Dermis microvascular lymphatic vessel endothelial cell (primary cell): ENCODE data around the gene KRTAP24-1. TPM values are rescaled to one million over a fixed set of nuclear protein-coding genes. Genes with fewer than 3 reads are reported as not detected.

Experiments
- DNase-seq, 2 donors: peaks; one replicate each; pipeline versions ENCODE4 v3.0.0 to v3.0.0-alpha.2; 2010; ENCODE audit warnings: low read depth in 2 of 2
- total RNA-seq: library from RNA; depleted of rRNA; stranded (reverse); fragments of >200 nt; gene quantifications from 2 replicates; pipeline ENCODE4 v1.2.1, GENCODE V29; 2014

The KRTAP24-1 gene
- total RNA-seq, 1 donor from 2014 or later, result not detected

DNA sequence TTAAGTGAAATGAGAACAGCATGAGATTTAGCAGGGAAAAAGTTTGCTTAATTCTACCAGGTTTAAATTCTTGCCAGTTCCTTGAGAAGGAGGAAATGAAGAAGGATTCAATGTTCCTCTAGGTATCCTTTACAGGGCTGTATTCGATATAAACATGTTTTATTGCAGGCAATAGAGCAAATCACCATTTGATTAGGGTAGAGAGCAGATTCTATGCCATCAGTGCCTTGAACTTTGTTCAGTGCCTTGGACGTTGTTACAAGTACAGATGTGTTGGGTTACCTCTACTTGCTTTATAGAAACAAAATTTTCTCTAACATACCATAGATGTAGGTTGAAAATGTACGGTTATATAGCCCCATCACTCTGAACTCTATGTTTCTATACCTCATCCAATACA is 48.7 kb downstream of the KRTAP24-1 start:
- no peak for DNase-seq

DNA sequence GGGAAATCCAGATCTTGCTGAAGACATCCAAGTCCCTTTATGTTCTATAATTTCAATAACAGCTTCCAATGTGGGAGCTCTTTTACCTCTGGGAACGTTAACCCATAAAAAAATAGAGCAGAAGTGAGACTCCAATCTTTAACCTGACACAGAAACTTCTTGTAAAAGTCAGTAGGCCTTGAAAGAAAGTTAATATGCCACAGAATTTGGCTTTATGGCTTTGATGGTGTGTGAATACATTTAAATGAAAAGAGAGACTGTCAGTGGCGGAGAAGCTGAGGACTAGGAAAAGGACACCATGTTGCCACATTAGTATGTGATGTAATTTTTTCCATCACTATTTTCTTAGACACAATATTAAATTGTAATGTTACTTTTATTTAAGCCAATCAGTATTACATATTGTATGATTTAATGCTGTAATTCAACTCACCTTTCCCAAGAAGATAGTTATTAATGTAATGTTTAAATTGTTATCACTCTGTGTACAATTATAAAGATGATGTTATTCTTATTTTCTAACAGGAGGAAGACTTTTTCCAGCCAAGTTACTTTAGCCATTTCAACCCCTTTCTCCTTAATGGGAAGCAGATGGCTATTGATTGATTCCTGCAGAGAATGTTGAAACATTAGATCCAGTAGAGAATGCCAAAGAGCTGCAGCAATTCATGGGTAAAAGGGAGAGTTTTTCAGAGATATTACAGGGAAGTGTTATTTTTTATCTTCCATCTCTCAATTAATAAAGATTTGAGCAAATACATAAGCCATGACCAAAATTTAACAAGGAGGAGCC is 49.3 kb downstream of the KRTAP24-1 start:
- no peak for DNase-seq

DNA sequence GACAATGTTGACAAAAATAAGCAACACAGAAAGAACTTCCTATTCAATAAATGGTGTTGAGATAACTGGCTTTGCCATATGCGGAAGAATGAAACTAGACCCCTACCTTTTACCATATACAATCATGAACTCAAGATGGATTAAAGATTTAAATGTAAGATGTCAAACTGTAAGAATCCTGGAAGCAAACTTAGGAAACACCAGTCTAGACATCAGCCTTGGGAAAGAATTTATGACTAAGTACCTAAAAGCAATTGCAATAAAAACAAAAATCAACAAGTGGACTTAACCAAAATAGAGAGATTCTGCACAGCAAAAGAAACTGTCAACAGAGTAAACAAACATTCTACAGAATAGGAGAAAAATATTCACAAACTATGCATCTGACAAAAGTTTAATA is 50.7 kb downstream of the KRTAP24-1 start:
- no peak for DNase-seq

Other genes starting within 250 kb of the KRTAP24-1 start
- gene CLDN17, start 116.1 kb downstream of the KRTAP24-1 start, total RNA-seq, result not detected in 2 replicates
- gene CLDN8, start 66.9 kb downstream of the KRTAP24-1 start, total RNA-seq, result not detected in 2 replicates
- gene KRTAP25-1, start 6.6 kb upstream of the KRTAP24-1 start, total RNA-seq, result not detected in 2 replicates
- gene KRTAP26-1, start 37.4 kb upstream of the KRTAP24-1 start, total RNA-seq, result not detected in 2 replicates
- gene KRTAP27-1, start 54.7 kb upstream of the KRTAP24-1 start, total RNA-seq, result not detected in 2 replicates
- not detected in 2 replicates for gene KRTAP23-1, start 65.7 kb upstream of the KRTAP24-1 start, total RNA-seq
- gene KRTAP13-2, start 89.3 kb upstream of the KRTAP24-1 start, total RNA-seq, result not detected in 2 replicates
- gene KRTAP13-1, start 113.1 kb upstream of the KRTAP24-1 start, total RNA-seq, result not detected in 2 replicates
- not detected in 2 replicates for gene KRTAP13-3, start 143.0 kb upstream of the KRTAP24-1 start, total RNA-seq
- not detected in 2 replicates for gene KRTAP13-4, start 147.3 kb upstream of the KRTAP24-1 start, total RNA-seq
- gene KRTAP15-1, start 157.3 kb upstream of the KRTAP24-1 start, total RNA-seq, result not detected in 2 replicates
- gene KRTAP19-1, start 197.4 kb upstream of the KRTAP24-1 start, total RNA-seq, result not detected in 2 replicates
- gene KRTAP19-2, start 204.5 kb upstream of the KRTAP24-1 start, total RNA-seq, result not detected in 2 replicates
- gene KRTAP19-3, start 209.1 kb upstream of the KRTAP24-1 start, total RNA-seq, result not detected in 2 replicates
- not detected in 2 replicates for gene KRTAP19-4, start 214.2 kb upstream of the KRTAP24-1 start, total RNA-seq
- gene KRTAP19-5, start 219.2 kb upstream of the KRTAP24-1 start, total RNA-seq, result not detected in 2 replicates